RWPE1 (cell line): Measurements from ENCODE around the gene EDRF1.

Experiments
- CTCF ChIA-PET: fragments of 350-600 bp; sonication (Branson Sonifier 250); formaldehyde crosslinking; extraction: SDS; loops from one replicate; lab custom pipeline; 2021; lab: Yijun Ruan, JAX
- POLR2A ChIA-PET: fragments of 400-600 bp; formaldehyde crosslinking; extraction: SDS; loops from one replicate; lab custom pipeline; 2020; ENCODE audit warnings: antibody characterized with exemption; ENCODE audit not compliant: low non-redundant PET; lab: Yijun Ruan, JAX
- DNase-seq: peaks from one replicate; pipeline ENCODE4 v3.0.0; 2012; ENCODE audit warnings: low spot score
- H3K27ac ChIP-seq: fragments of 450-650 bp; 2 replicates; pipeline ENCODE4 v1.5.1; 2017
- CTCF ChIP-seq: fragments of 450-650 bp; conservative IDR thresholded peaks from 2 replicates; pipeline ENCODE4 v1.5.1; 2017; ENCODE audit warnings: low read depth, mild to moderate bottlenecking

The EDRF1 gene

DNA sequence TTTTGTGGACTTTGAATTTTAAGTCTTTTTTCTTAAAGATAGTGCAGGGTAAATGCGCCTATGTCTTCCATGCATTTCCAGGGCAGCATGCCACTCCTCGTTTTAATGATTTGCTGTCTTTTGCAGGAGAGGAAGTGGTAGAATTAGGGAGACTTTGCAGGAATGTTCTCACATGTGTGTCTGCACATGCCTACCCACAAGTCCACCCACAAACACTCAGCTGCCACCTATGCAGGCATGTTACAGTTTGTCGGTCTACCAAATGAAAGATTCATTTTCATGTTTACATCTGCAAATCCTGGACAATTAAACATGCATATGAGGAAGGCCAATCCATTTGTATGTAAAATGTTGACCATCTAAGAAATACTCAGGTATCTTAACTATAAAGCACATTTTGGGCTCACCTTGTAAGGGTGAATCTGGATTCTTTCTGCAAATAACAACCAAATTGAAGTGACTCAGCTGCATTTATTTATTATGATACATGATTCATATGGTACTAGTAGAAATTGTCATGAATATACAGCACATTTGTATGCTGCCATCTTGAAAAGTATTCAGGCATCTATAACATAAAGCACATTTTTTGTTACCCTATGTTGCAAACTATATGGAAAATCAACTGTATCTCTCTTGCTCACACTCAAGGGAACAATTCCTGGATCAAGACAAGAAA, 31.9 kb upstream of the EDRF1 start:
- ChIA-PET CTCF (no interaction called here), POLR2A (interaction anchor here (0.6 kb wide), 1 partner anchor 632 kb away, joined by 3 read pairs; no protein-coding TSS in a partner anchor)
- no peak overlapping the region for H3K27ac ChIP-seq
- no peak for TF ChIP-seq CTCF
- DNase-seq: no peak

GRCh38 chr10:125689955-125690569, 29.4 kb upstream of the EDRF1 start:
- H3K27ac ChIP-seq: no peak overlapping the region
- no peak for TF ChIP-seq CTCF
- DNase-seq: no peak
- ChIA-PET CTCF (interaction anchor here (0.6 kb wide), 1 partner anchor 700 kb away, joined by 3 read pairs; no protein-coding TSS in a partner anchor), POLR2A (no interaction called here)

GRCh38 chr10:125691160-125691981, 28.1 kb upstream of the EDRF1 start:
- no peak for DNase-seq
- no peak for TF ChIP-seq CTCF
- H3K27ac ChIP-seq: no peak overlapping the region
- CTCF ChIA-PET: no interaction called here
- POLR2A ChIA-PET: no interaction called here

- no peak overlapping the region for H3K27ac ChIP-seq
- TF ChIP-seq CTCF: no peak
- POLR2A ChIA-PET: no interaction called here
- CTCF ChIA-PET: no interaction called here
- DNase-seq: no peak
Measured at GRCh38 chr10:125692196-125692595, 27.3 kb upstream of the EDRF1 start.

GRCh38 chr10:125692601-125693523, 26.6 kb upstream of the EDRF1 start:
- ChIA-PET POLR2A (no interaction called here), CTCF (interaction anchor here (0.5 kb wide), 1 partner anchor 66 kb away, joined by 3 read pairs; no protein-coding TSS in a partner anchor)
- H3K27ac ChIP-seq: no peak overlapping the region
- no peak for TF ChIP-seq CTCF
- no peak for DNase-seq
